ENCODE measurements around the gene OR2F1. TPM values are rescaled to one million over a fixed set of nuclear protein-coding genes. Genes with fewer than 3 reads are reported as not detected.

OR2F1 gene
- total RNA-seq, 1 experiment from 2014 or later = not detected

- DNase-seq = no peak
- Histone ChIP-seq H3K79me2 (ENCODE audit: low read depth) (no peaks in the 10 kb centered on the region), H4K20me1 (ENCODE audit: insufficient read depth) (no peaks in the 10 kb centered on the region), H3K9me3 (ENCODE audit: insufficient read depth, low read depth) (no peaks in the 10 kb centered on the region), H3F3A (ENCODE audit: insufficient read depth, low read depth) (no peaks in the 10 kb centered on the region), H3K27me3 (ENCODE audit: insufficient read depth, low read depth) (no peaks in the 10 kb centered on the region), H3K4me1 (replicated peaks; ENCODE audit: insufficient read depth) (no peaks in the 10 kb centered on the region), H3K9me2 (ENCODE audit: insufficient read depth) (no peaks in the 10 kb centered on the region), H3K36me3 (ENCODE audit: low read depth) (no peaks in the 10 kb centered on the region), H3K4me3 (no peak overlapping the region), H3K27ac (no peak overlapping the region), H2AFZ (no peak overlapping the region), H3K4me2 (no peak overlapping the region)
- intact Hi-C loops (cut with micrococcal nuclease; ENCODE audit: unreplicated experiment) = loop anchor here (10.0 kb wide), 1 partner anchor 46 kb away; no protein-coding TSS in a partner anchor
- CTCF ChIA-PET = no interaction called here
- TF ChIP-seq, protein P1, sequence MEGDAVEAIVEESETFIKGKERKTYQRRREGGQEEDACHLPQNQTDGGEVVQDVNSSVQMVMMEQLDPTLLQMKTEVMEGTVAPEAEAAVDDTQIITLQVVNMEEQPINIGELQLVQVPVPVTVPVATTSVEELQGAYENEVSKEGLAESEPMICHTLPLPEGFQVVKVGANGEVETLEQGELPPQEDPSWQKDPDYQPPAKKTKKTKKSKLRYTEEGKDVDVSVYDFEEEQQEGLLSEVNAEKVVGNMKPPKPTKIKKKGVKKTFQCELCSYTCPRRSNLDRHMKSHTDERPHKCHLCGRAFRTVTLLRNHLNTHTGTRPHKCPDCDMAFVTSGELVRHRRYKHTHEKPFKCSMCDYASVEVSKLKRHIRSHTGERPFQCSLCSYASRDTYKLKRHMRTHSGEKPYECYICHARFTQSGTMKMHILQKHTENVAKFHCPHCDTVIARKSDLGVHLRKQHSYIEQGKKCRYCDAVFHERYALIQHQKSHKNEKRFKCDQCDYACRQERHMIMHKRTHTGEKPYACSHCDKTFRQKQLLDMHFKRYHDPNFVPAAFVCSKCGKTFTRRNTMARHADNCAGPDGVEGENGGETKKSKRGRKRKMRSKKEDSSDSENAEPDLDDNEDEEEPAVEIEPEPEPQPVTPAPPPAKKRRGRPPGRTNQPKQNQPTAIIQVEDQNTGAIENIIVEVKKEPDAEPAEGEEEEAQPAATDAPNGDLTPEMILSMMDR (conservative IDR thresholded peaks at IDR 0.05) = no peak
- no peak for TF ChIP-seq EZH2 (IDR thresholded peaks at IDR 0.05; ENCODE audit: low read depth)
- POLR2A ChIA-PET (ENCODE audit: unreplicated experiment) = interaction anchor here (0.6 kb wide), 1 partner anchor 659 kb away, joined by 5 read pairs; no protein-coding TSS in a partner anchor
- BruUV-seq (replicated peaks) = no TSS peak
These were observed 5.9 kb upstream of the OR2F1 start for GRCh38 chr7:143948733-143949132.

DNA sequence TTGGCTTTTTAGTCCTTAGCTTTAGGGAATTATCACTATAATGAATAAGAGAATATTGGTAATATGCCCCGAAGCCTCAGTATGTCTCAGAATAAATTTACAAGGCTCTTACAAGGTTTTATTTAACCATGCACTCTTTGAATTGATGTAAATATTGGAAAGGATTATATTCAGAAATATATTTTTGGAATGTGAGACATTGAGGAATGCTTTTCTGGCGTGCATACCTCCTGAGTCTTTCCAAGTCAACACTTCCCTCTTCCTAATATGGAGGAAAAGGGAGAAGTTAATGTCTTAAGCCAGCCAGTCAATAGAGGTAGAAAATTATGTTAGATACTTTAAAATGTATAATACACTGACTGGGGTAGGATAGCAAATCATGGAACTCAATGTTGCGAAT, 1.2 kb upstream of the OR2F1 start:
- intact Hi-C loops (cut with micrococcal nuclease; ENCODE audit: unreplicated experiment) = no loop called here
- no peak overlapping the region for H3K4me3 ChIP-seq
- DNase-seq = no peak
- ChIA-PET POLR2A (ENCODE audit: unreplicated experiment) (no interaction called here), CTCF (no interaction called here)
- BruUV-seq (replicated peaks) = no TSS peak
- TF ChIP-seq EZH2 (IDR thresholded peaks at IDR 0.05; ENCODE audit: low read depth) = no peak
- TF ChIP-seq, protein P1 (conservative IDR thresholded peaks at IDR 0.05) = no peak
- no peaks in the 10 kb centered on the region for H3F3A ChIP-seq (ENCODE audit: insufficient read depth, low read depth)
- no peaks in the 10 kb centered on the region for H4K20me1 ChIP-seq (ENCODE audit: insufficient read depth)
- no peaks in the 10 kb centered on the region for H3K9me2 ChIP-seq (ENCODE audit: insufficient read depth)
- H3K36me3 ChIP-seq (ENCODE audit: low read depth) = no peaks in the 10 kb centered on the region
- no peak overlapping the region for H3K27ac ChIP-seq
- no peak overlapping the region for H2AFZ ChIP-seq
- H3K9me3 ChIP-seq (ENCODE audit: insufficient read depth, low read depth) = no peaks in the 10 kb centered on the region
- H3K4me2 ChIP-seq = no peak overlapping the region
- H3K4me1 ChIP-seq (replicated peaks; ENCODE audit: insufficient read depth) = no peaks in the 10 kb centered on the region
- H3K79me2 ChIP-seq (ENCODE audit: low read depth) = no peaks in the 10 kb centered on the region
- H3K27me3 ChIP-seq (ENCODE audit: insufficient read depth, low read depth) = no peaks in the 10 kb centered on the region

- POLR2A ChIA-PET (ENCODE audit: unreplicated experiment) = no interaction called here
- no peaks in the 10 kb centered on the region for H3K27me3 ChIP-seq (ENCODE audit: insufficient read depth, low read depth)
- CTCF ChIA-PET = no interaction called here
- no peaks in the 10 kb centered on the region for H3K4me1 ChIP-seq (replicated peaks; ENCODE audit: insufficient read depth)
- no peaks in the 10 kb centered on the region for H3K9me2 ChIP-seq (ENCODE audit: insufficient read depth)
- H2AFZ ChIP-seq = no peak overlapping the region
- H3K4me3 ChIP-seq = no peak overlapping the region
- intact Hi-C loops (cut with micrococcal nuclease; ENCODE audit: unreplicated experiment) = no loop called here
- no peaks in the 10 kb centered on the region for H3F3A ChIP-seq (ENCODE audit: insufficient read depth, low read depth)
- H3K9me3 ChIP-seq (ENCODE audit: insufficient read depth, low read depth) = no peaks in the 10 kb centered on the region
- BruUV-seq (replicated peaks) = no TSS peak
- no peak for DNase-seq
- H3K27ac ChIP-seq = no peak overlapping the region
- TF ChIP-seq EZH2 (IDR thresholded peaks at IDR 0.05; ENCODE audit: low read depth) = no peak
- TF ChIP-seq, protein P1 (conservative IDR thresholded peaks at IDR 0.05) = no peak
- no peak overlapping the region for H3K4me2 ChIP-seq
- H3K79me2 ChIP-seq (ENCODE audit: low read depth) = no peaks in the 10 kb centered on the region
- H3K36me3 ChIP-seq (ENCODE audit: low read depth) = no peaks in the 10 kb centered on the region
- no peaks in the 10 kb centered on the region for H4K20me1 ChIP-seq (ENCODE audit: insufficient read depth)
These were observed 509 bp upstream of the OR2F1 start for GRCh38 chr7:143954135-143954534.

Data from PC-9 (cell line).